ENCODE data around the gene YKT6.

- TF ChIP-seq CTCF (IDR thresholded peaks at IDR 0.05; ENCODE audit: control extremely low read depth in 1 of 3, insufficient read depth in 1 of 3, low read depth in 1 of 3, low read length in 3 of 3) (no peak), ZNF274 (IDR thresholded peaks at IDR 0.05; ENCODE audit: borderline replicate concordance, extremely low read depth, low read length) (no peak), SIN3A (conservative IDR thresholded peaks at IDR 0.05 in 1 of 2, IDR thresholded peaks at IDR 0.05 in 1 of 2; ENCODE audit: low read depth in 1 of 2, low read length in 2 of 2) (no peak), POLR2AphosphoS5 (IDR thresholded peaks at IDR 0.05; ENCODE audit: low read depth, low read length) (no peak), EP300 (IDR thresholded peaks at IDR 0.05; ENCODE audit: borderline replicate concordance in 1 of 2, low read depth in 2 of 2, low read length in 2 of 2) (no peak), CREB1 (IDR thresholded peaks at IDR 0.05) (no peak), CBX8 (IDR thresholded peaks at IDR 0.05; ENCODE audit: borderline replicate concordance, low read depth, low read length) (no peak), EZH2 (IDR thresholded peaks at IDR 0.05; ENCODE audit: low read depth, low read length, severe bottlenecking) (no peak), SIX5 (IDR thresholded peaks at IDR 0.05; ENCODE audit: low read depth, low read length) (no peak), CHD1 (IDR thresholded peaks at IDR 0.05; ENCODE audit: low read depth, low read length) (no peak), MAX (IDR thresholded peaks at IDR 0.05) (no peak)
Measured at GRCh38 chr7:44222776-44223261, 22.0 kb downstream of the YKT6 start.

Measured in H1 (cell line).